ENCODE data around the gene UHRF2. TPM values are rescaled to one million over a fixed set of nuclear protein-coding genes. Genes with fewer than 3 reads are reported as not detected.
"Not testable (repeated sequence)": the region's sequence is repeated elsewhere in the genome, so short reads cannot be mapped to it uniquely, and the experiment has no call there.

Gene UHRF2
- total and polyA plus RNA-seq, 9 donors, result 27.2 to 63.3 (median 46.3) TPM

GRCh38 chr9:6449645-6450044, 36.6 kb downstream of the UHRF2 start:
- Histone ChIP-seq H3K27me3 (no peaks in the 10 kb centered on the region), H3K4me3 (no peak overlapping the region), H3K27ac (no peak overlapping the region), H3K9me3 (no peaks in the 10 kb centered on the region), H3K4me1 (ENCODE audit: insufficient read depth) (peaks cover 6% of the 10 kb centered on the region), H3K36me3 (no peaks in the 10 kb centered on the region)
- TF ChIP-seq, protein P1, sequence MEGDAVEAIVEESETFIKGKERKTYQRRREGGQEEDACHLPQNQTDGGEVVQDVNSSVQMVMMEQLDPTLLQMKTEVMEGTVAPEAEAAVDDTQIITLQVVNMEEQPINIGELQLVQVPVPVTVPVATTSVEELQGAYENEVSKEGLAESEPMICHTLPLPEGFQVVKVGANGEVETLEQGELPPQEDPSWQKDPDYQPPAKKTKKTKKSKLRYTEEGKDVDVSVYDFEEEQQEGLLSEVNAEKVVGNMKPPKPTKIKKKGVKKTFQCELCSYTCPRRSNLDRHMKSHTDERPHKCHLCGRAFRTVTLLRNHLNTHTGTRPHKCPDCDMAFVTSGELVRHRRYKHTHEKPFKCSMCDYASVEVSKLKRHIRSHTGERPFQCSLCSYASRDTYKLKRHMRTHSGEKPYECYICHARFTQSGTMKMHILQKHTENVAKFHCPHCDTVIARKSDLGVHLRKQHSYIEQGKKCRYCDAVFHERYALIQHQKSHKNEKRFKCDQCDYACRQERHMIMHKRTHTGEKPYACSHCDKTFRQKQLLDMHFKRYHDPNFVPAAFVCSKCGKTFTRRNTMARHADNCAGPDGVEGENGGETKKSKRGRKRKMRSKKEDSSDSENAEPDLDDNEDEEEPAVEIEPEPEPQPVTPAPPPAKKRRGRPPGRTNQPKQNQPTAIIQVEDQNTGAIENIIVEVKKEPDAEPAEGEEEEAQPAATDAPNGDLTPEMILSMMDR (IDR thresholded peaks at IDR 0.05), result no peak
- TF ChIP-seq EP300 (IDR thresholded peaks at IDR 0.05) (no peak), POLR2A (IDR thresholded peaks at IDR 0.05) (no peak)
- intact Hi-C loops (cut with DNase I), result no loop called here
- no peak for DNase-seq

DNA sequence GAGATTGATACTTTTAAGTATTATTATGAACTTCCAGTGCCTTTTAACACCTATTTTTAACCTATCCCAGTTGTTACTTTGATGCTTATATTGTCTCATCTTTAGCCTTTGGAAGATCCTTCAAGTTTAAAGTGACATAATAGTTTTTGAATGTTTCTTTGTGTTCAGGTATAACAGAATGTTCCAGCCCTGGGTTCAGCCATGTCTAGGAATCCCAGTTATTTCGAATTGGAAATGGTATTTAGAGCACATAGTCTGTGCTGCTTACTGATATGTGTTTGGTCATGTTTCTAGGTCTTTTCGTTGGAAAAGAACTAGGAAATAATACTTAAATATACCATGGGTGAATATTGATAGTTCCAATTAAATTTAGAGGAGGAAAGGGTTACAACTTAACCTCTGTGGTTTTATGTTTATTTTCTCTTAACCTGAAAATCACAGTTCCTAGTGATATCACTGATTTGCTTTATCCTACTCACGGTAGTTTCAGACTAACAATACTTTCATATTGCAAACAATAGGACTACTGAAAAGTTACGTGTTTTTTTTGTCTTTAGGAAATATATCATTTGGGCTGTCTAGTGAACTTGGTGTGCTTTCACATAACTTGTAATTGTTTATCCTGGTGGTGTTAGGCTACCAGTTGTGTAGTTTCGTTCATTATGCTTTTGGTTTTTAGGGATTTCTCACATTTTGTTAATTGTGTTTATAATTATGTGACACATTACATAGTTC, 37.8 kb downstream of the UHRF2 start:
- H3K27ac ChIP-seq, result no peak overlapping the region
- DNase-seq, result no peak

DNA sequence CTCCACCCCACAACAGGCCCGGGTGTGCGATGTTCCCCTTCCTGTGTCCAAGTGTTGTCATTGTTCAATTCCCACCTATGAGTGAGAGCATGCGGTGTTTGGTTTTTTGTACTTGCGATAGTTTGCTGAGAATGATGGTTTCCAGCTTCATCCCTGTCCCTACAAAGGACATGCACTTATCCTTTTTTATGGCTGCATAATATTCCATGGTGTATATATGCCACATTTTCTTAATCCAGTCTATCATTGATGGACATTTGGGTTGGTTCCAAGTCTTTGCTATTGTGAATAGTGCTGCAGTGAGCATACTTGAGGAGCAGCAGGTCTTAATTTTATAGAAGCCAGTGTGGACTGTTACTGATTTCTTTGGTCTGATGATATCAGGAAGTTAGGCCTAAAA, 42.3 kb downstream of the UHRF2 start:
- H3K27ac ChIP-seq; H3K36me3 ChIP-seq; H3K9me3 ChIP-seq; DNase-seq; intact Hi-C loops (cut with DNase I); H3K4me3 ChIP-seq; H3K27me3 ChIP-seq; H3K4me1 ChIP-seq (ENCODE audit: insufficient read depth): not testable (repeated sequence)
- 94 to 99% (median 98%) methylated on average over 4 of the region's 4 CpGs for WGBS, 3 donors

More for the DNA sequence above, 37.8 kb downstream of the UHRF2 start:
- no peaks in the 10 kb centered on the region for H3K27me3 ChIP-seq
- 65 to 77% (median 71%) methylated on average over 5 of the region's 5 CpGs for WGBS, 3 donors
- no peak overlapping the region for H3K4me3 ChIP-seq
- intact Hi-C loops (cut with DNase I), result no loop called here
- H3K9me3 ChIP-seq, result no peaks in the 10 kb centered on the region
- TF ChIP-seq, protein P1 (IDR thresholded peaks at IDR 0.05), result no peak
- TF ChIP-seq POLR2A (IDR thresholded peaks at IDR 0.05), result no peak
- no peak for TF ChIP-seq EP300 (IDR thresholded peaks at IDR 0.05)
- H3K36me3 ChIP-seq, result no peaks in the 10 kb centered on the region
- H3K4me1 ChIP-seq (ENCODE audit: insufficient read depth), result peaks cover 6% of the 10 kb centered on the region

- H3K9me3 ChIP-seq; DNase-seq; H3K36me3 ChIP-seq; H3K27ac ChIP-seq; H3K4me1 ChIP-seq (ENCODE audit: insufficient read depth); H3K27me3 ChIP-seq; intact Hi-C loops (cut with DNase I); H3K4me3 ChIP-seq: not testable (repeated sequence)
- WGBS, 3 donors, result 92 to 99% (median 98%) methylated on average over 4 of the region's 4 CpGs
These were observed 45.7 kb downstream of the UHRF2 start for GRCh38 chr9:6458704-6459103.

DNA sequence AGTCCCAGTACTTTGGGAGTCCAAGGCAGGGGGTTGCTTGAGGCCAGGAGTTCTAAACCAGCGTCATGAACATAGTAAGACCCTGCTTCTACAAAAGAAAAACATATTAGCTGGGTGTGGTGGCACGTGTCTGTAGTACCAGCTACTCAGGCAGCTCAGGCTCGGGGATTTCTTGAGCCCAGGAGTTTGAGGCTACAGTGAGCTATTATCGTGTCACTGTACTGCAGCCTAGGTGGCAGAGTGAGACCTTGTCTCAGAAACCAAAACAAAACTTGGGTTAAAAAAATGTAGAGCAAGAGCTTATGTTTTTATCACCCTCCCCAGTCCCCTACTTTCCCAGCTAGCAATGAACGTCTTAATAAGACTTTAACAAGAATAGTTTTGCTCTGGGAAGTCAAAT, 46.7 kb downstream of the UHRF2 start:
- H3K27me3 ChIP-seq, result no peaks in the 10 kb centered on the region
- intact Hi-C loops (cut with DNase I), result no loop called here
- no peak overlapping the region for H3K4me3 ChIP-seq
- WGBS, 3 donors, result 91 to 94% (median 92%) methylated on average over 5 of the region's 5 CpGs
- no peaks in the 10 kb centered on the region for H3K4me1 ChIP-seq (ENCODE audit: insufficient read depth)
- no peaks in the 10 kb centered on the region for H3K36me3 ChIP-seq
- no peaks in the 10 kb centered on the region for H3K9me3 ChIP-seq
- TF ChIP-seq POLR2A (IDR thresholded peaks at IDR 0.05) (no peak), EP300 (IDR thresholded peaks at IDR 0.05) (no peak)
- TF ChIP-seq, protein P1 (IDR thresholded peaks at IDR 0.05), result no peak
- DNase-seq, result no peak
- no peak overlapping the region for H3K27ac ChIP-seq

Measured in ovary (tissue), 9 donors.